ENCODE measurements around the gene HPD. TPM values are rescaled to one million over a fixed set of nuclear protein-coding genes. Genes with fewer than 3 reads are reported as not detected.

Gene HPD
- 1.4 to 2.1 TPM (median 1.9 TPM) in 5 replicates for total RNA-seq (2022; extraction: Qiagen RNA extraction)

GRCh38 chr12:121858662-121859572 is at the start of gene HPD:
Gene HPD (minus strand): TSS chr12:121858859. CDS start chr12:121858823, 36 bp downstream.

GRCh38 chr12:121888478-121889273 is 30.0 kb upstream of the HPD start, which contains the start of gene PSMD9:
Gene PSMD9 (plus strand): TSS chr12:121888790. CDS start chr12:121888857, 67 bp downstream.

GRCh38 chr12:121803861-121804416 is 54.7 kb downstream of the HPD start, which contains the start of gene SETD1B:
Gene SETD1B (plus strand): TSS chr12:121804009. CDS start chr12:121804738, 729 bp downstream.

GRCh38 chr12:121793440-121793837 is 65.2 kb downstream of the HPD start, which contains the start of gene RHOF:
Gene RHOF (minus strand): TSS chr12:121793688. CDS start chr12:121793633, 55 bp downstream.

Other genes with a start within 250 kb of the HPD start
- 20.3 to 35.6 TPM (median 32.0 TPM) in 5 replicates for gene ORAI1, start 232.3 kb downstream of the HPD start, total RNA-seq (2022; extraction: Qiagen RNA extraction)
- 0.08 to 0.39 TPM (median 0.26 TPM) in 5 replicates for gene MORN3, start 189.2 kb downstream of the HPD start, total RNA-seq (2022; extraction: Qiagen RNA extraction)
- 13.2 to 18.7 TPM (median 16.0 TPM) in 5 replicates for gene TMEM120B, start 146.1 kb downstream of the HPD start, total RNA-seq (2022; extraction: Qiagen RNA extraction)
- gene RHOF, start 65.2 kb downstream of the HPD start, total RNA-seq (2022; extraction: Qiagen RNA extraction), result 82.6 to 96.9 TPM (median 89.9 TPM) in 5 replicates
- 11.0 to 12.2 TPM (median 11.8 TPM) in 5 replicates for gene SETD1B, start 54.9 kb downstream of the HPD start, total RNA-seq (2022; extraction: Qiagen RNA extraction)
- 116 to 162 TPM (median 126 TPM) in 5 replicates for gene PSMD9, start 29.9 kb upstream of the HPD start, total RNA-seq (2022; extraction: Qiagen RNA extraction)
- gene CFAP251, start 59.7 kb upstream of the HPD start, total RNA-seq (2022; extraction: Qiagen RNA extraction), result 0.85 to 1.7 TPM (median 1.3 TPM) in 5 replicates
- gene BCL7A, start 163.0 kb upstream of the HPD start, total RNA-seq (2022; extraction: Qiagen RNA extraction), result 9.3 to 12.4 TPM (median 11.3 TPM) in 5 replicates
- gene MLXIP, start 219.9 kb upstream of the HPD start, total RNA-seq (2022; extraction: Qiagen RNA extraction), result 32.5 to 44.3 TPM (median 39.7 TPM) in 5 replicates